ENCODE results near the gene TNFAIP2. TPM values are rescaled to one million over a fixed set of nuclear protein-coding genes. Genes with fewer than 3 reads are reported as not detected.
A peak's percentile ranks its signal among the peaks of the same experiment; 100 is the strongest.
"Not testable (repeated sequence)": the region's sequence is repeated elsewhere in the genome, so short reads cannot be mapped to it uniquely, and the experiment has no call there.

TNFAIP2 gene
- total RNA-seq, 2 donors from 2014 or later = 24.5 to 32.2 TPM

DNA sequence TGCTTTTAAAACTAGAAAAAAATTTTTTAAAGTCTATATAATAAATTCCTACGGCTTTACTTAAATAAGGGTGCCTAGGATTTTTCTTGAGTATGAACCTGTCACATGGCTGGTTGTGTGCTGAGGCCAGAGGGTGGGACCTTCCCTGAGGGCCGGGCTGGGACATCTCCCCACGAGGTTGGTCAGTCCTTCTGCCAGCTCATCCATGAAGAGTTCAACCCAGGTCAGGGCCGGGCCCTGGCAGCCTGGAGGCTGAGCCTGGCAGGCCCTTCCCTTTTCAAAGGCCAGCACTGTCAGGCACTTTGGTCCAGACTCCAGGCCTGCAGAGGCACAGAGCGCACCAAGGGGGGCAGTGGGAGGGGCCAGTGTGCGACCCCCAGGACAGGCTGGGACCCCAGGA, 31.7 kb downstream of the TNFAIP2 start:
- H3K27ac ChIP-seq = no peak overlapping the region
- no peak for TF ChIP-seq CTCF (IDR thresholded peaks at IDR 0.05)

DNA sequence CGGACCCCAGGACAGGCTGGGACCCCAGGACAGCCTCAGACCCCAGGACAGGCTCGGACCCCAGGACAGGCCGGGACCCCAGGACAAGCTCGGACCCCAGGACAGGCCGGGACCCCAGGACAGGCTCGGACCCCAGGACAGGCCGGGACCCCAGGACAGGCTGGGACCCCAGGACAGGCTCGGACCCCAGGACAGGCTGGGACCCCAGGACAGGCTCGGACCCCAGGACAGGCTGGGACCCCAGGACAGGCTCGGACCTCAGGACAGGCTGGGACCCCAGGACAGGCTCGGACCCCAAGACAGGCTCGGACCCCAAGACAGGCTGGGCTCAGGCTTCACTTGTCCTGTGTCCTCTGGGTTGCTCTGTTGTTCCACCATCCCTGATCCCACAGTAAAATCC, 32.2 kb downstream of the TNFAIP2 start:
- not testable (repeated sequence) for H3K4me3 ChIP-seq; H3K9me3 ChIP-seq; DNase-seq (ENCODE audit: low spot score); H3K4me1 ChIP-seq; H3K27ac ChIP-seq; H3K36me3 ChIP-seq; H3K27me3 ChIP-seq

More for the DNA sequence above, 31.7 kb downstream of the TNFAIP2 start:
- H3K4me1 ChIP-seq = peaks cover 0 to 9% of the 10 kb centered on the region in 2 donors
- no peaks in the 10 kb centered on the region for H3K27me3 ChIP-seq
- peak; percentile 85 for DNase-seq (ENCODE audit: low spot score)
- H3K9me3 ChIP-seq = no peaks in the 10 kb centered on the region
- no peak overlapping the region for H3K4me3 ChIP-seq
- H3K36me3 ChIP-seq = no peaks in the 10 kb centered on the region

DNA sequence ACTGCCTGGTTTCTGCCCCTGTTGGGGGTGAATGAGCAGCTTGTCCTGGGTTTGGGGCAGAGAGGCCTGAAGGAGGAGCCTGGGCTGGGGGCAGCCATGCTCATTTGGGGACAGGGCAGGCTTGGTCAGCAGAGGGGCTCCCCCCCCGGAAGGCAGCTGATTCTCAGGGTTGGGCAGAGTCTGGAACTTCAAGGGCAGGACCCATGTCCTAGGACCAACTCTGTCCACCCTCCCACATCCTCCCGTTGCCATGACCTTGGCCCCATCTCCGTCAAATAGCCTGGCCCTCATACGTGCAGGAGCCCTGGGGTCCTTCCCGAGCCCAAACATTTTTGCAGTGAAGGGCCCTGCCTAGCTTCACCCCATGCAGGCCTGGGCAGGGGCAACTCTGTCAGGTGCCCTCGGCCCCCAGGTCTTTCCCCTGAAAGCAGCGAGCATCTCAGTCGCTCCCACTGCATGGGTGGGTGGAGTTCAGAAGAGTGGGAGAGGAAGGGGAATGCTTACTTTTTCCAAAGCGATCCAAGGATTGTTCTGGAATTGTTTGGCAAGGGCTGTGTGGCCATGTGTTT, 32.6 kb downstream of the TNFAIP2 start:
- H3K4me1 ChIP-seq = peaks cover 0 to 9% of the 10 kb centered on the region in 2 donors
- H3K27ac ChIP-seq = no peak overlapping the region
- no peak for DNase-seq (ENCODE audit: low spot score)
- no peaks in the 10 kb centered on the region for H3K27me3 ChIP-seq
- H3K36me3 ChIP-seq = no peaks in the 10 kb centered on the region
- TF ChIP-seq CTCF (IDR thresholded peaks at IDR 0.05) = no peak
- no peaks in the 10 kb centered on the region for H3K9me3 ChIP-seq
- H3K4me3 ChIP-seq = no peak overlapping the region

DNA sequence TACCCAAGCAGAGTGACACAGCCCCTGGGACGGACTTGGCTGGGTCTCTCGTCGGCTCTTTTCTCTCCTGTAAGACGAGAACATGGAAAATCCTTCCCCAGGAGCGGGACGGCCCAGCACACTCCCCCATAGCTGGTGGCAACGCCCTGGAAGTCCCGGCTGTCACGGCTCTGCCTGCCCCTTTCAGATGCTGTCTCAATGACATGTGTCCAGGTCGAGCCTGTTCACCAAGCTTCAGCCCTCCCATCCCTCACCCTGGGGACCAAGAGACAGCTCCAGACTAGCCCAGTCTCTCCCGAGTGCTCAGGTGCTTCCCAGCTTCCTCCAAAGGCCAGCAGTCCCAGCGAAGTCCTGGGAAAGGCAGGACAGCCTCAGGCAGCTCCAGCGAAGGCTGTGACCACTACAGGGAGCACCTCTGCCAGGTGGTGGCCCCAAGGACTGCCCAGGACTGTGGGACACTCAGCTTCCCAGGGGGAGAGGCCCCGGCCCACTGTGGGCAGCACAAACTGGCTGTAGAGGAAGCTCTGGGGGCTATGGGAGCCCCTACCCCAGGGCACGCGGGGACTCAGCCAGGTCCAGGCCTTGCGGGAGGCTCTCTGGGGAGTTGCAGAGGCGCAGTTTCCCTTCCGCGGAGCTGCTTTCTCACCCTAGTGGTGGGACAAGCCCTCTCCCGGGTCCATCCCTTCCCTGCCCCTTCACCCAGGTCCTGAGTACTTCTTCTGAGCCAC, 33.6 kb downstream of the TNFAIP2 start:
- Histone ChIP-seq H3K9me3 (no peaks in the 10 kb centered on the region), H3K27me3 (no peaks in the 10 kb centered on the region), H3K4me1 (peaks cover 0 to 9% of the 10 kb centered on the region in 2 donors), H3K36me3 (no peaks in the 10 kb centered on the region), H3K4me3 (no peak overlapping the region), H3K27ac (no peak overlapping the region)
- no peak for DNase-seq (ENCODE audit: low spot score)
- TF ChIP-seq CTCF (IDR thresholded peaks at IDR 0.05) = no peak

DNA sequence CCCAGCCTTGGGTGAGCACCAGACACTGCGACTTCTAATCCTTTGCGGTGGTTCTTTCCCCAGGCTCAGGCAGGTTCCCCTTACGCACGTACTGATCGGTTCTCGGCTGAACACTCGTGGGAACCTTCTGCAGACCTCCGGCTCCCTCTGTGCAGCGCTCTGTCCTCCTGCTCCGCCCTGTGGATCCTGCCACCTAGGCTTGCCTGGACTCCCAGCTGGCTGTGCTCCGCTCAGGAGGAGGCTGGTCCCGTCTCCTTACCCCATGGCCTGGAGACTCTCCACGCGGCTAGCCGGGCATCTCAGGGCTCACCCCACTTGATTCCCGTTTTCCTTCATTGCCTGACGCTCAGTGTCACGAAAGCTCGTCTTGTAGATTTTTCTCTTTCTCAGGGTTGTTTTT, 34.7 kb downstream of the TNFAIP2 start:
- Histone ChIP-seq H3K4me3 (no peak overlapping the region), H3K4me1 (peaks cover 0 to 9% of the 10 kb centered on the region in 2 donors), H3K27ac (no peak overlapping the region), H3K27me3 (no peaks in the 10 kb centered on the region), H3K9me3 (no peaks in the 10 kb centered on the region), H3K36me3 (no peaks in the 10 kb centered on the region)
- DNase-seq (ENCODE audit: low spot score) = no peak
- TF ChIP-seq CTCF (IDR thresholded peaks at IDR 0.05) = no peak

- H3K9me3 ChIP-seq = no peaks in the 10 kb centered on the region
- H3K27me3 ChIP-seq = no peaks in the 10 kb centered on the region
- no peak overlapping the region for H3K4me3 ChIP-seq
- no peak for DNase-seq (ENCODE audit: low spot score)
- H3K27ac ChIP-seq = no peak overlapping the region
- no peak for TF ChIP-seq CTCF (IDR thresholded peaks at IDR 0.05)
- peaks cover 0 to 9% of the 10 kb centered on the region in 2 donors for H3K4me1 ChIP-seq
- no peaks in the 10 kb centered on the region for H3K36me3 ChIP-seq
Measured at GRCh38 chr14:103158688-103159087, 35.4 kb downstream of the TNFAIP2 start.

Data from right atrium auricular region (tissue), 2 donors.